ENCODE data around the gene KDM1B. TPM values are rescaled to one million over a fixed set of nuclear protein-coding genes. Genes with fewer than 3 reads are reported as not detected.
"Not testable (repeated sequence)": the region's sequence is repeated elsewhere in the genome, so short reads cannot be mapped to it uniquely, and the experiment has no call there.

The KDM1B gene
- total RNA-seq, 3 donors from 2014 or later = 11.0 to 14.3 (median 12.5) TPM

GRCh38 chr6:18162401-18162800, 7.2 kb downstream of the KDM1B start:
- no peak overlapping the region for H3K4me3 Mint-ChIP-seq
- no peak for ATAC-seq
- no peaks in the 10 kb centered on the region for H3K27me3 Mint-ChIP-seq (ENCODE audit: low read depth)
- DNase-seq = no peak
- H3K36me3 Mint-ChIP-seq (ENCODE audit: insufficient read depth) = peaks cover 30% of the 10 kb centered on the region
- H3K9me3 Mint-ChIP-seq = no peaks in the 10 kb centered on the region
- no peaks in the 10 kb centered on the region for H3K4me1 Mint-ChIP-seq (ENCODE audit: low read depth)

- Mint-ChIP-seq H3K9me3 (peaks cover 4% of the 10 kb centered on the region), H3K4me3 (no peak overlapping the region), H3K36me3 (ENCODE audit: insufficient read depth) (peaks cover 39% of the 10 kb centered on the region), H3K4me1 (ENCODE audit: low read depth) (no peaks in the 10 kb centered on the region), H3K27me3 (ENCODE audit: low read depth) (no peaks in the 10 kb centered on the region)
- no peak for DNase-seq
- no peak for ATAC-seq
Observed at GRCh38 chr6:18165751-18166150, 10.5 kb downstream of the KDM1B start.

GRCh38 chr6:18166312-18167036, 11.3 kb downstream of the KDM1B start:
- peaks cover 4% of the 10 kb centered on the region for H3K9me3 Mint-ChIP-seq
- DNase-seq (no peak), ATAC-seq (no peak)
- peaks cover 34% of the 10 kb centered on the region for H3K36me3 Mint-ChIP-seq (ENCODE audit: insufficient read depth)
- H3K4me1 Mint-ChIP-seq (ENCODE audit: low read depth) = no peaks in the 10 kb centered on the region
- no peaks in the 10 kb centered on the region for H3K27me3 Mint-ChIP-seq (ENCODE audit: low read depth)
- H3K4me3 Mint-ChIP-seq = no peak overlapping the region

- no peaks in the 10 kb centered on the region for H3K4me1 Mint-ChIP-seq (ENCODE audit: low read depth)
- no peak overlapping the region for H3K4me3 Mint-ChIP-seq
- H3K36me3 Mint-ChIP-seq (ENCODE audit: insufficient read depth) = peaks cover 32% of the 10 kb centered on the region
- DNase-seq = no peak
- no peaks in the 10 kb centered on the region for H3K27me3 Mint-ChIP-seq (ENCODE audit: low read depth)
- ATAC-seq = no peak
- H3K9me3 Mint-ChIP-seq = peaks cover 4% of the 10 kb centered on the region
Observed at GRCh38 chr6:18168264-18168663, 13.0 kb downstream of the KDM1B start.

GRCh38 chr6:18171871-18172270, 16.6 kb downstream of the KDM1B start:
- H3K27me3 Mint-ChIP-seq (ENCODE audit: low read depth) = no peaks in the 10 kb centered on the region
- peaks cover 3% of the 10 kb centered on the region for H3K4me1 Mint-ChIP-seq (ENCODE audit: low read depth)
- peaks cover 4% of the 10 kb centered on the region for H3K9me3 Mint-ChIP-seq
- no peak for DNase-seq
- no peak overlapping the region for H3K4me3 Mint-ChIP-seq
- ATAC-seq = no peak
- H3K36me3 Mint-ChIP-seq (ENCODE audit: insufficient read depth) = peaks cover 52% of the 10 kb centered on the region

- H3K36me3 Mint-ChIP-seq (ENCODE audit: insufficient read depth) = peaks cover 50% of the 10 kb centered on the region
- H3K9me3 Mint-ChIP-seq; ATAC-seq; H3K4me3 Mint-ChIP-seq; DNase-seq; H3K27me3 Mint-ChIP-seq (ENCODE audit: low read depth): not testable (repeated sequence)
- peaks cover 12% of the 10 kb centered on the region for H3K4me1 Mint-ChIP-seq (ENCODE audit: low read depth)
Observed at GRCh38 chr6:18176198-18176597, 21.0 kb downstream of the KDM1B start.

- no peak for DNase-seq
- peaks cover 12% of the 10 kb centered on the region for H3K4me1 Mint-ChIP-seq (ENCODE audit: low read depth)
- H3K4me3 Mint-ChIP-seq = no peak overlapping the region
- H3K36me3 Mint-ChIP-seq (ENCODE audit: insufficient read depth) = peaks cover 46% of the 10 kb centered on the region
- ATAC-seq = no peak
- no peaks in the 10 kb centered on the region for H3K27me3 Mint-ChIP-seq (ENCODE audit: low read depth)
- no peaks in the 10 kb centered on the region for H3K9me3 Mint-ChIP-seq
Observed at GRCh38 chr6:18177286-18177965, 22.2 kb downstream of the KDM1B start.

- DNase-seq = no peak
- Mint-ChIP-seq H3K4me1 (ENCODE audit: low read depth) (peaks cover 12% of the 10 kb centered on the region), H3K36me3 (ENCODE audit: insufficient read depth) (peaks cover 46% of the 10 kb centered on the region), H3K9me3 (no peaks in the 10 kb centered on the region), H3K27me3 (ENCODE audit: low read depth) (no peaks in the 10 kb centered on the region), H3K4me3 (no peak overlapping the region)
- no peak for ATAC-seq
Observed at GRCh38 chr6:18178960-18179615, 23.9 kb downstream of the KDM1B start.

- ATAC-seq = no peak
- H3K4me1 Mint-ChIP-seq (ENCODE audit: low read depth) = peaks cover 12% of the 10 kb centered on the region
- H3K4me3 Mint-ChIP-seq = no peak overlapping the region
- H3K36me3 Mint-ChIP-seq (ENCODE audit: insufficient read depth) = peaks cover 40% of the 10 kb centered on the region
- DNase-seq = no peak
- H3K9me3 Mint-ChIP-seq = no peaks in the 10 kb centered on the region
- H3K27me3 Mint-ChIP-seq (ENCODE audit: low read depth) = no peaks in the 10 kb centered on the region
Observed at GRCh38 chr6:18179770-18180356, 24.6 kb downstream of the KDM1B start.

- Mint-ChIP-seq H3K36me3 (ENCODE audit: insufficient read depth) (peaks cover 26% of the 10 kb centered on the region), H3K9me3 (no peaks in the 10 kb centered on the region), H3K4me1 (ENCODE audit: low read depth) (peaks cover 5% of the 10 kb centered on the region), H3K27me3 (ENCODE audit: low read depth) (no peaks in the 10 kb centered on the region), H3K4me3 (no peak overlapping the region)
- DNase-seq = no peak
- ATAC-seq = no peak
Observed at GRCh38 chr6:18182568-18182967, 27.3 kb downstream of the KDM1B start.

- DNase-seq (no peak), ATAC-seq (no peak)
- H3K9me3 Mint-ChIP-seq = no peaks in the 10 kb centered on the region
- no peak overlapping the region for H3K4me3 Mint-ChIP-seq
- H3K4me1 Mint-ChIP-seq (ENCODE audit: low read depth) = peaks cover 4% of the 10 kb centered on the region
- H3K27me3 Mint-ChIP-seq (ENCODE audit: low read depth) = no peaks in the 10 kb centered on the region
- peaks cover 29% of the 10 kb centered on the region for H3K36me3 Mint-ChIP-seq (ENCODE audit: insufficient read depth)
Observed at GRCh38 chr6:18183766-18184165, 28.5 kb downstream of the KDM1B start.

GRCh38 chr6:18185624-18186023, 30.4 kb downstream of the KDM1B start:
- ATAC-seq = no peak
- Mint-ChIP-seq H3K9me3 (no peaks in the 10 kb centered on the region), H3K4me3 (no peak overlapping the region), H3K4me1 (ENCODE audit: low read depth) (no peaks in the 10 kb centered on the region), H3K36me3 (ENCODE audit: insufficient read depth) (peaks cover 25% of the 10 kb centered on the region), H3K27me3 (ENCODE audit: low read depth) (no peaks in the 10 kb centered on the region)
- no peak for DNase-seq

- no peak for DNase-seq
- Mint-ChIP-seq H3K9me3 (no peaks in the 10 kb centered on the region), H3K4me1 (ENCODE audit: low read depth) (no peaks in the 10 kb centered on the region), H3K4me3 (no peak overlapping the region), H3K36me3 (ENCODE audit: insufficient read depth) (peaks cover 24% of the 10 kb centered on the region), H3K27me3 (ENCODE audit: low read depth) (no peaks in the 10 kb centered on the region)
- no peak for ATAC-seq
Observed at GRCh38 chr6:18186033-18186432, 30.8 kb downstream of the KDM1B start.

- no peaks in the 10 kb centered on the region for H3K27me3 Mint-ChIP-seq (ENCODE audit: low read depth)
- no peaks in the 10 kb centered on the region for H3K4me1 Mint-ChIP-seq (ENCODE audit: low read depth)
- H3K9me3 Mint-ChIP-seq = no peaks in the 10 kb centered on the region
- peaks cover 29% of the 10 kb centered on the region for H3K36me3 Mint-ChIP-seq (ENCODE audit: insufficient read depth)
- no peak overlapping the region for H3K4me3 Mint-ChIP-seq
- ATAC-seq = no peak
- DNase-seq = no peak
Observed at GRCh38 chr6:18186540-18187250, 31.5 kb downstream of the KDM1B start.
